ENCODE data around the gene NOXO1. TPM values are rescaled to one million over a fixed set of nuclear protein-coding genes. Genes with fewer than 3 reads are reported as not detected.

NOXO1 gene
- total RNA-seq, 1 experiment from 2014 or later, result 3.4 TPM

GRCh38 chr16:1982013-1982433 lies 754 bp upstream of the NOXO1 start:
- H4K20me1 ChIP-seq (ENCODE audit: low read length), result no peaks in the 10 kb centered on the region
- ChIA-PET CTCF (no interaction called here), POLR2A (ENCODE audit: unreplicated experiment) (interaction anchor here (0.6 kb wide), 1 partner anchor 17 kb away, joined by 9 read pairs; the partner anchor contains the start of gene RPS2)
- no peak for TF ChIP-seq EZH2 (IDR thresholded peaks at IDR 0.05; ENCODE audit: low read length, unreplicated experiment)
- no peak for TF ChIP-seq EZH2phosphoT487 (IDR thresholded peaks at IDR 0.05; ENCODE audit: borderline replicate concordance, low read length)
- no peak for TF ChIP-seq CTCF (conservative IDR thresholded peaks at IDR 0.05; ENCODE audit: low read depth, low read length)
- no peaks in the 10 kb centered on the region for H3K9me3 ChIP-seq (ENCODE audit: low read length)
- H3K36me3 ChIP-seq (ENCODE audit: low read depth, low read length), result no peaks in the 10 kb centered on the region; the same call in 1 of the 2 replicates
- H3K79me2 ChIP-seq (ENCODE audit: low read length), result peaks cover 19% of the 10 kb centered on the region
- no peaks in the 10 kb centered on the region for H3K27me3 ChIP-seq (ENCODE audit: low read length)
- H3K27ac ChIP-seq (ENCODE audit: low read length), result no peak overlapping the region
- ATAC-seq, result peak; percentile 3; the same call in 1 of the 2 replicates
- no TSS peak for BruUV-seq (replicated peaks)
- no peak overlapping the region for H3K9ac ChIP-seq (ENCODE audit: low read length)
- H3K4me1 ChIP-seq (ENCODE audit: insufficient read depth, low read length), result peaks cover 47% of the 10 kb centered on the region
- no peak overlapping the region for H3K4me3 ChIP-seq (ENCODE audit: low read length)
- H2AFZ ChIP-seq (ENCODE audit: low read length), result no peak overlapping the region
- intact Hi-C loops (cut with micrococcal nuclease), result no loop called here
- peak; percentile 56 for DNase-seq
- no peak overlapping the region for H3K4me2 ChIP-seq (ENCODE audit: low read length)
- no peaks in the 10 kb centered on the region for H3K9me2 ChIP-seq (replicated peaks; ENCODE audit: low read length)
- peaks cover 3% of the 10 kb centered on the region for H3F3A ChIP-seq (ENCODE audit: low read length, unreplicated experiment)

- TF ChIP-seq EZH2 (IDR thresholded peaks at IDR 0.05; ENCODE audit: low read length, unreplicated experiment), result no peak
- TF ChIP-seq EZH2phosphoT487 (IDR thresholded peaks at IDR 0.05; ENCODE audit: borderline replicate concordance, low read length), result no peak
- TF ChIP-seq CTCF (conservative IDR thresholded peaks at IDR 0.05; ENCODE audit: low read depth, low read length), result no peak
- Histone ChIP-seq H3K9me3 (ENCODE audit: low read length) (no peaks in the 10 kb centered on the region), H3K4me2 (ENCODE audit: low read length) (peak overlapping the region; percentile 88; the same call in 1 of the 2 replicates), H3F3A (ENCODE audit: low read length, unreplicated experiment) (peaks cover 3% of the 10 kb centered on the region), H3K27ac (ENCODE audit: low read length) (no peak overlapping the region), H3K27me3 (ENCODE audit: low read length) (no peaks in the 10 kb centered on the region), H3K9ac (ENCODE audit: low read length) (no peak overlapping the region), H3K4me3 (ENCODE audit: low read length) (no peak overlapping the region), H3K4me1 (ENCODE audit: insufficient read depth, low read length) (peaks cover 44% of the 10 kb centered on the region), H2AFZ (ENCODE audit: low read length) (no peak overlapping the region), H3K36me3 (ENCODE audit: low read depth, low read length) (no peaks in the 10 kb centered on the region), H3K9me2 (replicated peaks; ENCODE audit: low read length) (no peaks in the 10 kb centered on the region), H3K79me2 (ENCODE audit: low read length) (peaks cover 15% of the 10 kb centered on the region), H4K20me1 (ENCODE audit: low read length) (no peaks in the 10 kb centered on the region)
- DNase-seq (no peak), ATAC-seq (no peak)
- CTCF ChIA-PET, result no interaction called here
- intact Hi-C loops (cut with micrococcal nuclease), result no loop called here
- POLR2A ChIA-PET (ENCODE audit: unreplicated experiment), result no interaction called here
- no TSS peak for BruUV-seq (replicated peaks)
Measured at GRCh38 chr16:1980770-1981087, 540 bp downstream of the NOXO1 start.

GRCh38 chr16:1980030-1980769 lies 1.1 kb downstream of the NOXO1 start:
- DNase-seq (no peak), ATAC-seq (no peak)
- intact Hi-C loops (cut with micrococcal nuclease), result no loop called here
- Histone ChIP-seq H3K9ac (ENCODE audit: low read length) (no peak overlapping the region), H3K9me2 (replicated peaks; ENCODE audit: low read length) (no peaks in the 10 kb centered on the region), H3K36me3 (ENCODE audit: low read depth, low read length) (no peaks in the 10 kb centered on the region), H3K4me2 (ENCODE audit: low read length) (peak overlapping the region; percentile 88), H3K4me1 (ENCODE audit: insufficient read depth, low read length) (peaks cover 39% of the 10 kb centered on the region), H3K27me3 (ENCODE audit: low read length) (no peaks in the 10 kb centered on the region), H2AFZ (ENCODE audit: low read length) (no peak overlapping the region), H3K4me3 (ENCODE audit: low read length) (peak overlapping the region; percentile 64), H3K27ac (ENCODE audit: low read length) (no peak overlapping the region), H3K79me2 (ENCODE audit: low read length) (peaks cover 10% of the 10 kb centered on the region), H3K9me3 (ENCODE audit: low read length) (no peaks in the 10 kb centered on the region), H3F3A (ENCODE audit: low read length, unreplicated experiment) (peaks cover 3% of the 10 kb centered on the region), H4K20me1 (ENCODE audit: low read length) (no peaks in the 10 kb centered on the region)
- TF ChIP-seq EZH2phosphoT487 (IDR thresholded peaks at IDR 0.05; ENCODE audit: borderline replicate concordance, low read length) (peak; percentile 48; the same call in 1 of the 2 replicates), EZH2 (IDR thresholded peaks at IDR 0.05; ENCODE audit: low read length, unreplicated experiment) (no peak)
- ChIA-PET POLR2A (ENCODE audit: unreplicated experiment) (no interaction called here), CTCF (no interaction called here)
- no TSS peak for BruUV-seq (replicated peaks)

All from PC-3 (cell line).